GM23338 (cell line): ENCODE data around the gene EPB41L5. TPM values are rescaled to one million over a fixed set of nuclear protein-coding genes. Genes with fewer than 3 reads are reported as not detected.

Source experiments
- ATAC-seq: fragments of 200-7000 bp; cut with Tn5 transposase; 3 replicates; pipeline ENCODE4 v1.9.1; 2020
- DNase-seq: peaks from one replicate; pipeline ENCODE4 v3.0.0-alpha.2; 2015; ENCODE audit warnings: low spot score
- H2AFZ ChIP-seq: fragments of 200-600 bp; sonication (generic); 2 replicates; pipeline ENCODE4 v1.8.0; 2016; ENCODE audit warnings: antibody characterized with exemption, mild to moderate bottlenecking, moderate library complexity
- H3F3A ChIP-seq: fragments of 200-600 bp; sonication (generic); replicated peaks from 2 replicates; pipeline ENCODE4 v1.8.0; 2017; ENCODE audit warnings: antibody characterized with exemption, mixed run types, low read depth
- H3K27ac ChIP-seq: fragments of 200-600 bp; sonication (generic); 2 replicates; pipeline ENCODE4 v1.6.1; 2016; ENCODE audit warnings: low read depth
- H3K27me3 ChIP-seq: fragments of 200-600 bp; sonication (generic); 2 replicates; pipeline ENCODE4 v1.8.0; 2016; ENCODE audit warnings: mild to moderate bottlenecking, mixed run types, moderate library complexity; ENCODE audit not compliant: insufficient read depth
- H3K36me3 ChIP-seq: fragments of 200-600 bp; sonication (generic); 2 replicates; pipeline ENCODE4 v1.8.0; 2016; ENCODE audit warnings: mild to moderate bottlenecking; ENCODE audit not compliant: insufficient read depth
- H3K4me1 ChIP-seq: fragments of 200-600 bp; sonication (generic); 2 replicates; pipeline ENCODE4 v1.8.0; 2016; ENCODE audit warnings: mild to moderate bottlenecking, moderate library complexity; ENCODE audit not compliant: insufficient read depth
- H3K4me2 ChIP-seq: fragments of 200-600 bp; sonication (generic); 2 replicates; pipeline ENCODE4 v1.7.1; 2017; ENCODE audit warnings: mixed run types
- H3K4me3 ChIP-seq: fragments of 200-600 bp; sonication (generic); 2 replicates; pipeline ENCODE4 v1.6.1; 2016; ENCODE audit warnings: mixed run types
- H3K79me2 ChIP-seq: fragments of 200-600 bp; sonication (generic); replicated peaks from 2 replicates; pipeline ENCODE4 v1.8.0; 2017; ENCODE audit warnings: mild to moderate bottlenecking; ENCODE audit not compliant: insufficient read depth
- H3K9me2 ChIP-seq: fragments of 200-600 bp; sonication (generic); 2 replicates; pipeline ENCODE4 v1.8.0; 2017; ENCODE audit not compliant: insufficient read depth
- H4K20me1 ChIP-seq: fragments of 200-600 bp; sonication (generic); replicated peaks from 2 replicates; pipeline ENCODE4 v1.8.0; 2017; ENCODE audit warnings: mild to moderate bottlenecking; ENCODE audit not compliant: insufficient read depth
- H3K27ac Mint-ChIP-seq: 2 replicates; pipeline ENCODE4 v1.8.0; 2020; ENCODE audit warnings: inconsistent platforms, mild to moderate bottlenecking, moderate library complexity, mixed read lengths
- H3K27me3 Mint-ChIP-seq: 3 replicates; pipeline ENCODE4 v1.8.0; 2022; ENCODE audit warnings: low read depth, mild to moderate bottlenecking, moderate library complexity, mixed read lengths, inconsistent platforms; ENCODE audit not compliant: insufficient read depth, poor library complexity
- H3K36me3 Mint-ChIP-seq: 3 replicates; pipeline ENCODE4 v1.8.0; 2021; ENCODE audit warnings: low read depth, mild to moderate bottlenecking, inconsistent platforms, moderate library complexity, mixed read lengths
- H3K4me1 Mint-ChIP-seq: 3 replicates; pipeline ENCODE4 v1.8.0; 2020; ENCODE audit warnings: mild to moderate bottlenecking, inconsistent platforms, mixed read lengths
- H3K4me3 Mint-ChIP-seq: 3 replicates; pipeline ENCODE4 v1.8.0; 2021; ENCODE audit warnings: moderate library complexity, mild to moderate bottlenecking, inconsistent platforms, mixed read lengths
- H3K9me3 Mint-ChIP-seq: 3 replicates; pipeline ENCODE4 v1.8.0; 2020; ENCODE audit warnings: moderate library complexity, mild to moderate bottlenecking, inconsistent platforms, mixed read lengths
- CREB1 ChIP-seq: fragments of 250-450 bp; sonication (Bioruptor Pico); IDR thresholded peaks from 2 replicates; pipeline ENCODE4 v1.5.0; 2020; ENCODE audit warnings: low read depth, mild to moderate bottlenecking, moderate library complexity
- ETS1 ChIP-seq: IDR thresholded peaks from 2 replicates; pipeline ENCODE4 v1.6.1; 2016; ENCODE audit warnings: antibody characterized with exemption
- EZH2 ChIP-seq: fragments of 200-600 bp; sonication (generic); IDR thresholded peaks from one replicate; pipeline ENCODE4 v1.8.0; 2017; ENCODE audit warnings: antibody characterized with exemption, mild to moderate bottlenecking, low read depth; ENCODE audit not compliant: unreplicated experiment
- JUNB ChIP-seq: IDR thresholded peaks from one replicate; pipeline ENCODE4 v1.6.1; 2016; ENCODE audit warnings: antibody characterized with exemption; ENCODE audit not compliant: unreplicated experiment
- NANOG ChIP-seq: IDR thresholded peaks from 2 replicates; pipeline ENCODE4 v1.6.1; 2016; ENCODE audit warnings: antibody characterized with exemption, borderline replicate concordance
- POLR2AphosphoS5 ChIP-seq: IDR thresholded peaks from 2 replicates; pipeline ENCODE4 v1.6.1; 2016; ENCODE audit warnings: antibody characterized with exemption, low read depth
- REST ChIP-seq: IDR thresholded peaks from one replicate; pipeline ENCODE4 v1.6.1; 2018; ENCODE audit warnings: antibody characterized with exemption; ENCODE audit not compliant: unreplicated experiment
- STAT1 ChIP-seq: IDR thresholded peaks from one replicate; pipeline ENCODE4 v1.6.1; 2016; ENCODE audit warnings: antibody characterized with exemption; ENCODE audit not compliant: unreplicated experiment
- ZNF114 ChIP-seq: fragments of 250-450 bp; sonication (Bioruptor Pico); IDR thresholded peaks from 2 replicates; pipeline ENCODE4 v1.5.0; 2020; ENCODE audit warnings: mild to moderate bottlenecking, moderate library complexity
- ZNF462 ChIP-seq: fragments of 250-450 bp; sonication (Bioruptor Pico); IDR thresholded peaks from 2 replicates; pipeline ENCODE4 v1.5.0; 2020; ENCODE audit warnings: mild to moderate bottlenecking, moderate library complexity
- polyA plus RNA-seq: library from polyadenylated mRNA; unstranded; fragments of >200 nt; fragmentation: Nextera tagmentation; extraction: Ambion mirVana; gene quantifications from 2 replicates; pipeline ENCODE4 v1.2.1, GENCODE V29; 2016
- total RNA-seq: library from RNA; depleted of rRNA; stranded (reverse); fragments of >200 nt; shearing (Covaris generic); gene quantifications from 2 replicates; pipeline ENCODE4 v1.2.3, GENCODE V29; 2014

Gene EPB41L5
- total and polyA plus RNA-seq, 2 experiments from 2014 or later, result 15.5 to 35.4 TPM

- peaks cover 20% of the 10 kb centered on the region for H3K36me3 Mint-ChIP-seq
- H3K79me2 ChIP-seq, result peaks cover 14% of the 10 kb centered on the region
- H3K36me3 ChIP-seq, result no peaks in the 10 kb centered on the region; the same call in 1 of the 2 replicates
- peaks cover 24% of the 10 kb centered on the region for H3K27me3 ChIP-seq
- H3K4me1 Mint-ChIP-seq, result peaks cover 18% of the 10 kb centered on the region
- H3F3A ChIP-seq, result no peaks in the 10 kb centered on the region
- no peak overlapping the region for H3K27ac ChIP-seq
- H3K9me2 ChIP-seq, result peaks cover 6% of the 10 kb centered on the region; the same call in 1 of the 2 replicates
- H3K4me3 Mint-ChIP-seq, result no peak overlapping the region
- H3K27ac Mint-ChIP-seq, result no peak overlapping the region
- DNase-seq (no peak), ATAC-seq (no peak)
- no peak overlapping the region for H2AFZ ChIP-seq
- H3K4me1 ChIP-seq, result no peaks in the 10 kb centered on the region; the same call in 1 of the 2 replicates
- peaks cover 16% of the 10 kb centered on the region; the same call in 1 of the 2 replicates for H4K20me1 ChIP-seq
- TF ChIP-seq ETS1, result no peak
- no peak for TF ChIP-seq CREB1 (CRISPR knock-in tag)
- no peak for TF ChIP-seq POLR2AphosphoS5
- no peak for TF ChIP-seq ZNF462 (CRISPR knock-in tag)
- TF ChIP-seq NANOG, result no peak
- no peak for TF ChIP-seq EZH2
- TF ChIP-seq ZNF114, result no peak
- no peak for TF ChIP-seq STAT1
- no peak for TF ChIP-seq JUNB
- no peak for TF ChIP-seq REST
- peaks cover 13% of the 10 kb centered on the region for H3K9me3 Mint-ChIP-seq
- H3K4me2 ChIP-seq, result no peak overlapping the region
- peaks cover 33% of the 10 kb centered on the region for H3K27me3 Mint-ChIP-seq
- H3K4me3 ChIP-seq, result no peak overlapping the region
Observed at GRCh38 chr2:120219766-120220165, 206.9 kb downstream of the EPB41L5 start.
